HCT116 (cell line): ENCODE results near the gene ROR2. TPM values are rescaled to one million over a fixed set of nuclear protein-coding genes. Genes with fewer than 3 reads are reported as not detected.

Experiments used
- ATAC-seq: fragments of 200-7000 bp; cut with Tn5 transposase; 2 replicates; pipeline ENCODE4 v1.9.1; 2020; ENCODE audit warnings: mild to moderate bottlenecking, moderate library complexity
- BruUV-seq: library from RNA; stranded (reverse); fragments of 400-500 nt; replicated peaks from 2 replicates; lab custom pipeline; 2021; lab: Mats Ljungman, UMichigan
- CTCF ChIA-PET: fragments of 300-600 bp; sonication (Branson Sonifier 250); formaldehyde crosslinking; loops from one replicate; lab custom pipeline; 2021; ENCODE audit warnings: antibody characterized with exemption; lab: Charles Lee
- POLR2A ChIA-PET: fragments of 300-600, 350-600 bp; sonication (Branson Sonifier 250); formaldehyde crosslinking; loops from one replicate; lab custom pipeline; 2021; ENCODE audit warnings: antibody characterized with exemption; lab: Charles Lee
- RAD21 ChIA-PET, 2 experiments: fragments of 300-600 bp; sonication (Branson Sonifier 250); formaldehyde crosslinking; loops; one replicate each; lab custom pipeline; 2023; ENCODE audit warnings: low total read pairs in 2 of 2; ENCODE audit not compliant: uncharacterized antibody in 2 of 2, unreplicated experiment in 2 of 2, low non-redundant PET in 1 of 2; lab: Charles Lee
- DNase-seq: peaks from one replicate; pipeline ENCODE4 v3.0.0-alpha.2; 2010; ENCODE audit warnings: low read depth, low spot score
- H2AFZ ChIP-seq: fragments of 200-600 bp; shearing (Covaris generic), sonication (generic); 2 replicates; pipeline ENCODE4 v1.6.1; 2017; ENCODE audit warnings: low read depth, mixed run types, mixed read lengths, antibody characterized with exemption, low read length; ENCODE audit not compliant: poor library complexity, severe bottlenecking
- H3K27ac ChIP-seq: 2 replicates; pipeline ENCODE4 v1.5.1; 2012; ENCODE audit warnings: low read depth, low read length
- H3K27me3 ChIP-seq: fragments of 200-600 bp; sonication (generic); 2 replicates; pipeline ENCODE4 v1.6.1; 2016; ENCODE audit warnings: mixed run types, low read length, mixed read lengths; ENCODE audit not compliant: insufficient read depth
- H3K36me3 ChIP-seq, 2 experiments: fragments of 200-500 bp in 1 of 2; fragments of 200-600 bp in 1 of 2; sonication (Bioruptor generic) in 1 of 2; sonication (generic) in 1 of 2; 2 replicates each; pipeline versions ENCODE4 v1.5.1 to v1.6.1; 2014 to 2016; ENCODE audit warnings: low read length in 2 of 2, inconsistent platforms in 1 of 2, mixed read lengths in 1 of 2, mixed run types in 1 of 2; ENCODE audit not compliant: insufficient read depth in 2 of 2, control insufficient read depth in 1 of 2
- H3K4me1 ChIP-seq, 2 experiments: fragments of 200-600 bp in 1 of 2; sonication (generic) in 1 of 2; 2 replicates each; pipeline versions ENCODE4 v1.5.1 to v1.6.1; 2012 to 2017; ENCODE audit warnings: low read length in 2 of 2, inconsistent platforms in 1 of 2, mild to moderate bottlenecking in 1 of 2, mixed read lengths in 1 of 2, mixed run types in 1 of 2, moderate library complexity in 1 of 2; ENCODE audit not compliant: insufficient read depth in 2 of 2, control insufficient read depth in 1 of 2
- H3K4me2 ChIP-seq: fragments of 200-600 bp; sonication (generic); 2 replicates; pipeline ENCODE4 v1.6.1; 2017; ENCODE audit warnings: mixed run types, low read length, mixed read lengths
- H3K4me3 ChIP-seq, 2 experiments: fragments of 200-600 bp in 1 of 2; sonication (generic) in 1 of 2; replicated peaks in 1 of 2; 2 replicates each; pipeline ENCODE4 v1.5.1; 2011 to 2016; ENCODE audit warnings: low read length in 2 of 2, control low read depth in 1 of 2, low read depth in 1 of 2, mild to moderate bottlenecking in 1 of 2, mixed read lengths in 1 of 2, mixed run types in 1 of 2
- H3K79me2 ChIP-seq: fragments of 200-600 bp; sonication (generic); 2 replicates; pipeline ENCODE4 v1.6.1; 2017; ENCODE audit warnings: mild to moderate bottlenecking, mixed run types, low read length, moderate library complexity, mixed read lengths; ENCODE audit not compliant: insufficient read depth
- H3K9ac ChIP-seq: fragments of 200-600 bp; sonication (generic); 2 replicates; pipeline ENCODE4 v1.6.1; 2016; ENCODE audit warnings: low read length, mixed read lengths
- H3K9me2 ChIP-seq: fragments of 200-600 bp; sonication (generic), shearing (Covaris generic); 2 replicates; pipeline ENCODE4 v1.6.1; 2017; ENCODE audit warnings: mixed run types, mild to moderate bottlenecking, moderate library complexity; ENCODE audit not compliant: insufficient read depth
- H3K9me3 ChIP-seq, 2 experiments: fragments of 200-500 bp in 1 of 2; fragments of 200-600 bp in 1 of 2; sonication (Bioruptor generic) in 1 of 2; sonication (generic) in 1 of 2; 2 replicates each; pipeline ENCODE4 v1.6.1; 2014 to 2017; ENCODE audit warnings: low read length in 2 of 2, mixed read lengths in 2 of 2, inconsistent platforms in 1 of 2, low read depth in 1 of 2, mild to moderate bottlenecking in 1 of 2, mixed run types in 1 of 2, moderate library complexity in 1 of 2; ENCODE audit not compliant: control insufficient read depth in 1 of 2, insufficient read depth in 1 of 2
- H4K20me1 ChIP-seq: fragments of 200-600 bp; sonication (generic), shearing (Covaris generic); 2 replicates; pipeline ENCODE4 v1.6.1; 2017; ENCODE audit warnings: mixed run types, mild to moderate bottlenecking, moderate library complexity; ENCODE audit not compliant: insufficient read depth
- CBX3 ChIP-seq: IDR thresholded peaks from 2 replicates; pipeline ENCODE4 v1.6.1; 2012; ENCODE audit warnings: low read depth
- CEBPB ChIP-seq: IDR thresholded peaks from 2 replicates; pipeline ENCODE4 v1.6.1; 2012; ENCODE audit warnings: low read depth
- EGR1 ChIP-seq: IDR thresholded peaks from 2 replicates; pipeline ENCODE4 v1.6.1; 2012; ENCODE audit warnings: low read depth
- ELF1 ChIP-seq: IDR thresholded peaks from 2 replicates; pipeline ENCODE4 v1.6.1; 2012; ENCODE audit warnings: low read depth, borderline replicate concordance
- EZH2phosphoT487 ChIP-seq: fragments of 200-600 bp; IDR thresholded peaks from 2 replicates; pipeline ENCODE4 v1.6.1; 2018; ENCODE audit warnings: antibody characterized with exemption, borderline replicate concordance
- POLR2A ChIP-seq: IDR thresholded peaks from 2 replicates; pipeline ENCODE4 v1.7.0; 2011; ENCODE audit warnings: borderline replicate concordance; ENCODE audit not compliant: insufficient read depth, insufficient read length; ENCODE audit errors: extremely low read depth
- POLR2AphosphoS5 ChIP-seq: IDR thresholded peaks from 2 replicates; pipeline ENCODE4 v1.6.1; 2011; ENCODE audit warnings: mild to moderate bottlenecking, low read depth, low read length, moderate library complexity
- RAD21 ChIP-seq: IDR thresholded peaks from 2 replicates; pipeline ENCODE4 v1.6.1; 2012; ENCODE audit warnings: low read depth, mild to moderate bottlenecking
- SIN3A ChIP-seq: IDR thresholded peaks from 2 replicates; pipeline ENCODE4 v1.6.1; 2012; ENCODE audit warnings: low read depth
- SP1 ChIP-seq: IDR thresholded peaks from 2 replicates; pipeline ENCODE4 v1.6.1; 2012; ENCODE audit warnings: low read depth
- SRF ChIP-seq: IDR thresholded peaks from 2 replicates; pipeline ENCODE4 v1.6.1; 2012; ENCODE audit warnings: low read depth
- ZFX ChIP-seq: fragments of 450-650 bp; IDR thresholded peaks from 2 replicates; pipeline ENCODE4 v1.6.1; 2017
- intact Hi-C: fragments of 100-400 bp; cut with micrococcal nuclease; formaldehyde crosslinking; loops from 2 replicates; pipeline ENCODE4 v1.10.0; 2022
- total RNA-seq: library from RNA; stranded (reverse); gene quantifications from one replicate; pipeline ENCODE4 v1.2.1, GENCODE V29; 2021; ENCODE audit not compliant: unreplicated experiment
- TF ChIP-seq, protein P1 (sequence below): IDR thresholded peaks from 2 replicates; pipeline ENCODE4 v1.6.1; 2011; ENCODE audit warnings: mild to moderate bottlenecking, low read length, moderate library complexity; ENCODE audit not compliant: insufficient replicate concordance; ENCODE audit errors: extremely low read depth

The ROR2 gene
- total RNA-seq, 1 experiment from 2014 or later, result 15.7 TPM

DNA sequence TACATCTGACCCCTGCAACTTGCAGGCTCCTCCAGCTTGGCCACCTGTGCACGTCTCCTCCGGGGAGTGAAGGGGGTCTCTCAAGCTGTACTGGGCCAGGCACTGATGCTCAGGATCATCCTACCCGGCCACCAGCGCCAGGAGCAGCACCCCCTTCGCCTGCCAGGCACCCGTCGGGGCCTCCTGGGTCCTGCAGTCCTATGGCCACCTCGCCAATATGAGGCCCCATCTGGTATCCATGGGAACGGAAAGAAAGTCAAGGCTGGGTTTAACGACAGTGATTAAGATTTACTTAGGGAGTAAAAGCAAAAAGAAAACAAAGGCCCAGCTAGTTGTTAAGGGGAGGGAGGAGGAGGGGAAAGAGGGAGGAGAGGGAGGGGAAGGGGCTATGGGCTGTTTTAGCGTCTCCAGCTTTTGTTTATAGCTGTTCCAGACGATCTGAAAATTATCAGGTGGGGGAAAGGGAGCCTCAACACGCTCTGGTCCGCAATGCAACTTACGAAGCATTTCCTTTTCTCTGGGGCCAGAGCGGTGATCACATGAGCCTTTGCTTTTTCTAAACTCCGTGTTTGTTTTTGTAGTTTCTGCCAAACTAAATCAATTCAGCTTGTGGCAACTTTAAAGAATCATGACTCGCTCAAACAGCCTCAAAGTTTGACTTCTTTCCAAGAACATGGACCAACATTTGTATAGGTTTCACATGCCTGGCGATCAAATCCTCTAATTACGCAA is 132.4 kb downstream of the ROR2 start:
- BruUV-seq, result no TSS peak
- TF ChIP-seq SIN3A (no peak), CBX3 (no peak), ZFX (no peak), EZH2phosphoT487 (no peak), CEBPB (no peak), POLR2AphosphoS5 (no peak), SP1 (no peak), EGR1 (no peak), RAD21 (no peak), SRF (no peak), ELF1 (no peak), POLR2A (no peak)
- TF ChIP-seq, protein P1, sequence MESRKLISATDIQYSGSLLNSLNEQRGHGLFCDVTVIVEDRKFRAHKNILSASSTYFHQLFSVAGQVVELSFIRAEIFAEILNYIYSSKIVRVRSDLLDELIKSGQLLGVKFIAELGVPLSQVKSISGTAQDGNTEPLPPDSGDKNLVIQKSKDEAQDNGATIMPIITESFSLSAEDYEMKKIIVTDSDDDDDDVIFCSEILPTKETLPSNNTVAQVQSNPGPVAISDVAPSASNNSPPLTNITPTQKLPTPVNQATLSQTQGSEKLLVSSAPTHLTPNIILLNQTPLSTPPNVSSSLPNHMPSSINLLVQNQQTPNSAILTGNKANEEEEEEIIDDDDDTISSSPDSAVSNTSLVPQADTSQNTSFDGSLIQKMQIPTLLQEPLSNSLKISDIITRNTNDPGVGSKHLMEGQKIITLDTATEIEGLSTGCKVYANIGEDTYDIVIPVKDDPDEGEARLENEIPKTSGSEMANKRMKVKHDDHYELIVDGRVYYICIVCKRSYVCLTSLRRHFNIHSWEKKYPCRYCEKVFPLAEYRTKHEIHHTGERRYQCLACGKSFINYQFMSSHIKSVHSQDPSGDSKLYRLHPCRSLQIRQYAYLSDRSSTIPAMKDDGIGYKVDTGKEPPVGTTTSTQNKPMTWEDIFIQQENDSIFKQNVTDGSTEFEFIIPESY, result no peak
- peaks cover 5% of the 10 kb centered on the region; the same call in 1 of the 2 replicates for H3K79me2 ChIP-seq
- no peak overlapping the region for H3K4me3 ChIP-seq
- ChIA-PET RAD21 (no interaction called here), CTCF (no interaction called here), POLR2A (no interaction called here)
- H3K36me3 ChIP-seq, result no peaks in the 10 kb centered on the region
- H3K27ac ChIP-seq, result no peak overlapping the region
- H3K4me1 ChIP-seq, result no peaks in the 10 kb centered on the region
- no peaks in the 10 kb centered on the region for H4K20me1 ChIP-seq
- no peak overlapping the region for H2AFZ ChIP-seq
- no peak overlapping the region for H3K4me2 ChIP-seq
- no peak overlapping the region for H3K9ac ChIP-seq
- H3K9me3 ChIP-seq, result no peaks in the 10 kb centered on the region
- no peak for ATAC-seq
- no peaks in the 10 kb centered on the region for H3K27me3 ChIP-seq
- intact Hi-C loops, result no loop called here
- no peak for DNase-seq
- H3K9me2 ChIP-seq, result no peaks in the 10 kb centered on the region
